Measurements from ENCODE around the gene SETD3.

GRCh38 chr14:99418242-99418641 is 62.4 kb downstream of the SETD3 start:
- TF ChIP-seq CTCF (IDR thresholded peaks at IDR 0.05) = no peak
- TF ChIP-seq ZFX (IDR thresholded peaks at IDR 0.05; ENCODE audit: borderline replicate concordance) = no peak

All from 22Rv1 (cell line).